Fibroblast of mammary gland (primary cell): ENCODE results near the gene DLG5.

Experiments used
- DNase-seq: peaks from one replicate; pipeline ENCODE4 v3.0.0-alpha.2; 2010; ENCODE audit warnings: low read depth
- H3K4me3 ChIP-seq: 2 replicates; pipeline ENCODE4 v1.5.1; 2011; ENCODE audit warnings: low read depth, mild to moderate bottlenecking, low read length, moderate library complexity; ENCODE audit not compliant: control insufficient read depth
- TF ChIP-seq, protein P1 (sequence below): conservative IDR thresholded peaks from 2 replicates; pipeline ENCODE4 v1.5.1; 2011; ENCODE audit warnings: low read depth, low read length, inconsistent platforms; ENCODE audit not compliant: control insufficient read depth, insufficient read depth

Gene DLG5

DNA sequence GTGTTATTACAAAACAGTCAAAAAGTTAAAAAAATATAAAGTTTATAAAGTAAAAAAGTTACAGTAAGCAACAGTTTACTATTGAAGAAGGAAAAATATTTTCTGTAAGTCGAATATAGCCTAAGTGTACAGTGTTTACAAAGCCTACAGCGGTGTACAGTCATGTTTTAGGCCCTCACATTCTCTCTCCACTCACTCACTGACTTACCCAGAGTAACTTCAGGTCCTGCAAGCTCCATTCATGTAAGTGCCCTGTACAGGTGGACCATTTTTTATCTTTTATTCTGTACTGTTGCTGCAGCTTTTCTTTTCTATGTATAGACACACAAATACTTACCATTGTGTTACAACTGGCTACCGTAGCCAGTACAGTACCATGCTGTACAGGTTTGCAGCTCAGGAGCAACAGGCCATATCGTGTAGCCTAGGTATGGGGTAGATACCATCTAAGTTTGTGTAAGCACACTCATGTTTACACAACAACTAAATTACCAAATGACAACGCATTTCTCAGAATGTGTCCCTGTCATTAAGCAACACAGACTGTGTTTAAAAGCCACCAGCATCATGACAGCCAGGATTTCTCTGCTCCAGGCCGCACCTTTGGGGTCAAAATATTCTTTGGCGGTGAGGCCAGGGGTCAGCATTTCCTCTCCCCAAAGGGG is 67.2 kb downstream of the DLG5 start:
- TF ChIP-seq, protein P1, sequence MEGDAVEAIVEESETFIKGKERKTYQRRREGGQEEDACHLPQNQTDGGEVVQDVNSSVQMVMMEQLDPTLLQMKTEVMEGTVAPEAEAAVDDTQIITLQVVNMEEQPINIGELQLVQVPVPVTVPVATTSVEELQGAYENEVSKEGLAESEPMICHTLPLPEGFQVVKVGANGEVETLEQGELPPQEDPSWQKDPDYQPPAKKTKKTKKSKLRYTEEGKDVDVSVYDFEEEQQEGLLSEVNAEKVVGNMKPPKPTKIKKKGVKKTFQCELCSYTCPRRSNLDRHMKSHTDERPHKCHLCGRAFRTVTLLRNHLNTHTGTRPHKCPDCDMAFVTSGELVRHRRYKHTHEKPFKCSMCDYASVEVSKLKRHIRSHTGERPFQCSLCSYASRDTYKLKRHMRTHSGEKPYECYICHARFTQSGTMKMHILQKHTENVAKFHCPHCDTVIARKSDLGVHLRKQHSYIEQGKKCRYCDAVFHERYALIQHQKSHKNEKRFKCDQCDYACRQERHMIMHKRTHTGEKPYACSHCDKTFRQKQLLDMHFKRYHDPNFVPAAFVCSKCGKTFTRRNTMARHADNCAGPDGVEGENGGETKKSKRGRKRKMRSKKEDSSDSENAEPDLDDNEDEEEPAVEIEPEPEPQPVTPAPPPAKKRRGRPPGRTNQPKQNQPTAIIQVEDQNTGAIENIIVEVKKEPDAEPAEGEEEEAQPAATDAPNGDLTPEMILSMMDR, result no peak
- DNase-seq, result no peak
- H3K4me3 ChIP-seq, result no peak overlapping the region

DNA sequence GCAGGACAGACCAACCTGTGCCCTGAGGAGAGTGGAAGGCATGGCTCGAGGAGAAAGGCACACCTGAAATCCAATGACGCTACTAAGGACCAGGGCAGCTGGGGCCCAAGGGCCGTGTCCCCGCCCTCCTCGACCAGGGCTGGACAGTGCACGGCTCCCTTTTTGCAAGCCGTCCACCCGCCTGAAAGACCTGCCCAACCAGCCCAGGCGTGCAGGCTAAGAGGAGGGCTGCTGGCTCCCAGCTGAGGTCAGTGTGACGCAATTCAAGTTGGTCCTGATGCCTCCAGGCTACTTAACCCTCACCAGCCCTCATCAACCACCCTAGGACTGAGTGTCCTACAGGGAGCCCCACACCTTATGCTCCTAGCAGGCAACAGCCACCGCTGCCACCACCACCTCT is 69.3 kb downstream of the DLG5 start:
- H3K4me3 ChIP-seq, result no peak overlapping the region
- TF ChIP-seq, protein P1, result no peak
- no peak for DNase-seq

DNA sequence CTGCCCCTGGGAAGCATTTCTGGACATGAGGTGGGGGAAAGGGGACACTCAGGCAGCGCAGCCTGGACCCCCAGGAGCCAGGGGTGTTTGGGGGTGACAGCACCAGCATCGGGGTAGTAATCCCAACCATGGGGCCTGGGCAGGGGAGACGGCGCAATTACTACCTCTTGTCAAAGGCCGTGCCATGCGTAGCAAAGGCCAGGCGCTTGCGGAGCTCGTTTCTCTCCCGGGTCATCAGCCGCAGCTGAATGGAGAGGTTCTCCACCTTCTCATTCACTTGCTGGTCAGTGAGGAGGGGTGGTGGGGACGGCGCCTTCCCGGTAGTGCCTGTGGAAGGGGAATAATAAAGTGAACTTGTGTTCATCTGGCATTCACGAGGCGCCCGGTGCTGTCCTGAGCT is 70.0 kb downstream of the DLG5 start:
- no peak overlapping the region for H3K4me3 ChIP-seq
- no peak for DNase-seq
- TF ChIP-seq, protein P1, result no peak

DNA sequence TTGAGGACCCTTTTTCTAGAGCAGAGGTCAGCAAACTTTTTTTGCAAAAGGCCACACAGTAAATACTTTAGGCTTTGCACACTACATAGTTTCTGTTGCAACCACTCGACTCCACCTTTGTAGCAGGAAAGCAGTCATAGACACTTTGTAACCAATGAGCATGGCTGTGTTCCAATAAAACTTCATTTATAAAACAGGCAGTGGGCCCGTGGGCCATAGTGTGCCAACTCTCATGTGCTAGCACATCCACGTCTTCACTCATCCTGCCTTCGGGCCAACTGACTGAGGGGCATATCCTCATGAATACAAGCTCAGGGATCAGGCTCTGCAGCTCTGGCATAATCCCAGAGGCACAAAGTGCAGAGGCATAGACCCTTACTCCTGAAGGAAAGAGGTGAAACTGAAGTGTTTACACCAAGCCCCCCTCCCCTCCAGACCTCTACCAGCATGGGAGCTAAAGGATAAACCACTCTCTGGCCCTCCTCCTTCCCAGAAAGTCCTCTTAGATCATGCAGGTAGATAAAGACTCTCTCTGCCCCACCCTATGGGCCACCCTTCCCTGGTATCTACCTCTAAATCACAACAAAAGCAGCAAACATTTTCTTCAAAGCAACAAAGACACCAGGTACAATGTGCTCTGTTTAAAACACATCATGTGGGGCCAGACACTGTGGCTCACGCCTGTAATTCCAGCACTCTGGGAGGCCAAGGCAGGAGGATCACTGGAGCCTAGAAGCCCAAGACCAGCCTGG is 71.0 kb downstream of the DLG5 start:
- no peak for DNase-seq
- H3K4me3 ChIP-seq, result no peak overlapping the region
- TF ChIP-seq, protein P1, result no peak

DNA sequence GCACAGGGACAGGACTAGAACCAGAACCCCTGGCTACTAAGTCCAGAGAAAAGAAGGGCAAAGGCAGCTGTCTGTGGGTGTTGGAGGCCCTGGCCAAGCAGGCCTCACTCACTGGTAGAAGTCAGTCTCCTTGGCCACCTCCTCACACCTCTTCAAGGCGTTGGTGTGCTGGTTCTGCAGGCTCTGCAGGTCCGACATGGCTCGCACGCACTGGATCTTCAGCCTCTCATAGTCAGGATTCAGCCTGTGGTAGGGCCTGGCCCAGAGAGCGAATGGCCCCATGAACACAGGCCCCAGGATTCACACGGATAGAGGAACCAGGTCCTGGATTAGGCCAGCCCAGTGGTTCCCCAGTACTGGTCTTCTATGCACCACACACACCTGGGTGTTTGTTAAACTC is 72.4 kb downstream of the DLG5 start:
- H3K4me3 ChIP-seq, result no peak overlapping the region
- TF ChIP-seq, protein P1, result no peak
- DNase-seq, result no peak

DNA sequence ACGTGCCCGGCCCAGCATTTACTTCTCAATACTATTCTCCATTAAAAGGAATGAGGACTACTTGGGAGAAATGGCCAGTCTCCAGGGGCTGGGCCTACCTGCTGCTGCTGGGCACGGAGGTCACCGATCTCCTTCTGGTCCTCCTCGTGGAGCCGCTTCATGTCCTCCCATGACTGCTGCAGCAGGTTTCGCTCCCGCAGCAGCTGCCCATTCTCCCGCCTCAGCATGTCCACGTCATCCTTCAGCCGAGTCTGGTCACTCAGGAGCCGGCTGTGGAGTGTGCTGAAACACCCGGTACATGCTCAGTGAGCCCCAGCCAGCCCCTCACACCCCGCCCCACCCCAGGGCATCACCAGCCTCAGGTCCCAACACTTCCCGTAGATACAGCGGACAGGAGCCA is 73.3 kb downstream of the DLG5 start:
- no peak overlapping the region for H3K4me3 ChIP-seq
- TF ChIP-seq, protein P1, result no peak
- DNase-seq, result no peak
